IMR-90 (cell line): ENCODE measurements around the gene CHRM3. TPM values are rescaled to one million over a fixed set of nuclear protein-coding genes. Genes with fewer than 3 reads are reported as not detected.

Experiments
- ATAC-seq: fragments of 200-7000 bp; cut with Tn5 transposase; 2 replicates; pipeline ENCODE4 v1.9.1; 2020; ENCODE audit warnings: low read depth, mild to moderate bottlenecking, moderate library complexity
- BruUV-seq: library from RNA; stranded (reverse); fragments of 400-500 nt; replicated peaks from 2 replicates; lab custom pipeline; 2021; lab: Mats Ljungman, UMichigan
- CTCF ChIA-PET: fragments of 300-600 bp; formaldehyde crosslinking; extraction: SDS; loops from one replicate; lab custom pipeline; 2021; ENCODE audit warnings: antibody characterized with exemption; lab: Yijun Ruan, JAX
- POLR2A ChIA-PET: fragments of 300-600 bp; sonication (Branson Sonifier 250); formaldehyde crosslinking; loops from one replicate; lab custom pipeline; 2022; ENCODE audit warnings: antibody characterized with exemption; ENCODE audit not compliant: unreplicated experiment; lab: Charles Lee
- DNase-seq: peaks from one replicate; pipeline ENCODE4 v3.0.0; 2013
- H2AFZ ChIP-seq: replicated peaks from 2 replicates; pipeline ENCODE3; 2013; ENCODE audit warnings: low read length, mild to moderate bottlenecking; ENCODE audit not compliant: poor library complexity
- H2AK5ac ChIP-seq: 2 replicates; pipeline ENCODE4 v1.6.1; 2013; ENCODE audit warnings: low read depth, low read length, inconsistent platforms
- H2AK9ac ChIP-seq: replicated peaks from 2 replicates; pipeline ENCODE3; 2013; ENCODE audit warnings: mild to moderate bottlenecking, low read depth, low read length, moderate library complexity; ENCODE audit not compliant: poor library complexity
- H2BK120ac ChIP-seq: 2 replicates; pipeline ENCODE4 v1.6.1; 2013; ENCODE audit warnings: low read depth, low read length, inconsistent platforms
- H2BK15ac ChIP-seq: 3 replicates; pipeline ENCODE4 v1.6.1; 2013; ENCODE audit warnings: low read depth, low read length, inconsistent platforms
- H2BK20ac ChIP-seq: 2 replicates; pipeline ENCODE4 v1.6.1; 2013; ENCODE audit warnings: low read depth, mild to moderate bottlenecking, inconsistent platforms, low read length, moderate library complexity
- H2BK5ac ChIP-seq: 2 replicates; pipeline ENCODE4 v1.6.1; 2013; ENCODE audit warnings: mild to moderate bottlenecking, low read depth, low read length, inconsistent platforms; ENCODE audit not compliant: poor library complexity, severe bottlenecking
- H3K14ac ChIP-seq: replicated peaks from 2 replicates; pipeline ENCODE4 v1.6.1; 2013; ENCODE audit warnings: low read depth, low read length, inconsistent platforms
- H3K18ac ChIP-seq: 2 replicates; pipeline ENCODE4 v1.6.1; 2013; ENCODE audit warnings: low read depth, low read length, control low read depth
- H3K23ac ChIP-seq: 2 replicates; pipeline ENCODE4 v1.6.1; 2013; ENCODE audit warnings: low read depth, low read length, inconsistent platforms
- H3K27ac ChIP-seq: 2 replicates; pipeline ENCODE4 v1.5.1; 2013; ENCODE audit warnings: mild to moderate bottlenecking, control low read depth, low read length; ENCODE audit not compliant: insufficient read depth
- H3K27me3 ChIP-seq: 2 replicates; pipeline ENCODE4 v1.6.1; 2013; ENCODE audit warnings: low read length; ENCODE audit not compliant: control insufficient read depth, insufficient read depth
- H3K36me3 ChIP-seq: 2 replicates; pipeline ENCODE4 v1.6.1; 2013; ENCODE audit warnings: low read length, mixed read lengths; ENCODE audit not compliant: control insufficient read depth, insufficient read depth
- H3K4ac ChIP-seq: 2 replicates; pipeline ENCODE4 v1.6.1; 2013; ENCODE audit warnings: low read depth, low read length, inconsistent platforms
- H3K4me1 ChIP-seq: 2 replicates; pipeline ENCODE4 v1.6.1; 2013; ENCODE audit warnings: low read length, mixed read lengths; ENCODE audit not compliant: control insufficient read depth, insufficient read depth
- H3K4me2 ChIP-seq: 2 replicates; pipeline ENCODE4 v1.6.1; 2013; ENCODE audit warnings: low read depth, mild to moderate bottlenecking, control low read depth, low read length, moderate library complexity
- H3K4me3 ChIP-seq: 2 replicates; pipeline ENCODE4 v1.5.1; 2013; ENCODE audit warnings: low read depth, mild to moderate bottlenecking, control low read depth, low read length, moderate library complexity; ENCODE audit not compliant: insufficient read depth
- H3K56ac ChIP-seq: 2 replicates; pipeline ENCODE4 v1.6.1; 2013; ENCODE audit warnings: low read length, inconsistent platforms; ENCODE audit not compliant: insufficient read depth; ENCODE audit errors: extremely low read depth
- H3K79me1 ChIP-seq, 2 experiments: 2 replicates each; pipeline ENCODE4 v1.6.1; 2013; ENCODE audit warnings: low read length in 2 of 2, inconsistent platforms in 1 of 2, low read depth in 1 of 2
- H3K9ac ChIP-seq: 2 replicates; pipeline ENCODE4 v1.6.1; 2013; ENCODE audit warnings: low read depth, low read length, control low read depth
- H3K9me1 ChIP-seq: 2 replicates; pipeline ENCODE4 v1.6.1; 2013; ENCODE audit warnings: low read length, inconsistent platforms; ENCODE audit not compliant: insufficient read depth
- H3K9me3 ChIP-seq: 2 replicates; pipeline ENCODE4 v1.6.1; 2013; ENCODE audit warnings: low read length; ENCODE audit not compliant: control insufficient read depth, insufficient read depth
- H4K20me1 ChIP-seq: 2 replicates; pipeline ENCODE4 v1.6.1; 2013; ENCODE audit warnings: low read length, inconsistent platforms; ENCODE audit not compliant: insufficient read depth
- H4K5ac ChIP-seq: 2 replicates; pipeline ENCODE4 v1.6.1; 2013; ENCODE audit warnings: mild to moderate bottlenecking, low read depth, low read length, control low read depth
- H4K8ac ChIP-seq, 2 experiments: 2 replicates each; pipeline ENCODE4 v1.6.1; 2013; ENCODE audit warnings: low read depth in 2 of 2, low read length in 2 of 2, control low read depth in 1 of 2, inconsistent platforms in 1 of 2
- H4K91ac ChIP-seq: 2 replicates; pipeline ENCODE4 v1.6.1; 2013; ENCODE audit warnings: low read depth, low read length, inconsistent platforms; ENCODE audit not compliant: insufficient read depth
- CEBPB ChIP-seq: IDR thresholded peaks from 2 replicates; pipeline ENCODE4 v1.6.1; 2012; ENCODE audit warnings: low read depth, low read length, improper control_type of control experiment
- FOS ChIP-seq: fragments of 150-350 bp; IDR thresholded peaks from 2 replicates; pipeline ENCODE4 v1.6.1; 2016; ENCODE audit warnings: low read depth, low read length
- MAFK ChIP-seq: IDR thresholded peaks from 2 replicates; pipeline ENCODE4 v1.6.1; 2012; ENCODE audit warnings: low read depth, low read length, improper control_type of control experiment
- MXI1 ChIP-seq: IDR thresholded peaks from 2 replicates; pipeline ENCODE4 v1.6.1; 2012; ENCODE audit warnings: low read depth, mild to moderate bottlenecking, low read length, moderate library complexity, borderline replicate concordance
- RCOR1 ChIP-seq: IDR thresholded peaks from 2 replicates; pipeline ENCODE4 v1.6.1; 2012; ENCODE audit warnings: mild to moderate bottlenecking, low read length, improper control_type of control experiment; ENCODE audit not compliant: insufficient replicate concordance
- RFX5 ChIP-seq: IDR thresholded peaks from 2 replicates; pipeline ENCODE4 v1.8.0; 2012; ENCODE audit warnings: low read depth, mild to moderate bottlenecking, low read length, moderate library complexity
- WGBS, 2 experiments: methylation state at CpG; one replicate each; pipeline versions ENCODE4 v1.1.5 to v1.1.7; 2013; ENCODE audit warnings: missing lambda C conversion rate in 2 of 2; ENCODE audit not compliant: insufficient read length in 1 of 2; ENCODE audit errors: extremely low coverage in 2 of 2; 5-methylcytosine and 5-hydroxymethylcytosine counted together
- dilution Hi-C: fragments of 300-500 bp; cut with HindIII; formaldehyde crosslinking; loops from one replicate; pipeline ENCODE4 v1.14.3; 2018; ENCODE audit warnings: low sequenced_read_pairs; ENCODE audit not compliant: unreplicated experiment
- in situ Hi-C: fragments of 300-500 bp; cut with MboI; formaldehyde crosslinking; loops from 3 replicates; pipeline ENCODE4 v1.14.3; 2019; ENCODE audit warnings: low sequenced_read_pairs, inconsistent platforms, mixed read lengths
- intact Hi-C: fragments of 100-400 bp; cut with micrococcal nuclease; formaldehyde crosslinking; loops from 2 replicates; pipeline ENCODE4 v1.10.0; 2022
- polyA plus RNA-seq, 3 experiments: library from polyadenylated mRNA; depleted of rRNA; stranded (reverse); fragments of >200 nt; gene quantifications; 2 replicates each; pipeline ENCODE4 v1.2.3, GENCODE V29; 2012; ENCODE audit warnings: low replicate concordance in 1 of 3
- total RNA-seq: library from RNA; depleted of rRNA; stranded (reverse); fragments of >200 nt; gene quantifications from 2 replicates; pipeline ENCODE4 v1.2.3, GENCODE V29; 2012

CHRM3 gene
- total and polyA plus RNA-seq, 2 of the 4 experiments (the other 2 are of a cell fraction): not detected

DNA sequence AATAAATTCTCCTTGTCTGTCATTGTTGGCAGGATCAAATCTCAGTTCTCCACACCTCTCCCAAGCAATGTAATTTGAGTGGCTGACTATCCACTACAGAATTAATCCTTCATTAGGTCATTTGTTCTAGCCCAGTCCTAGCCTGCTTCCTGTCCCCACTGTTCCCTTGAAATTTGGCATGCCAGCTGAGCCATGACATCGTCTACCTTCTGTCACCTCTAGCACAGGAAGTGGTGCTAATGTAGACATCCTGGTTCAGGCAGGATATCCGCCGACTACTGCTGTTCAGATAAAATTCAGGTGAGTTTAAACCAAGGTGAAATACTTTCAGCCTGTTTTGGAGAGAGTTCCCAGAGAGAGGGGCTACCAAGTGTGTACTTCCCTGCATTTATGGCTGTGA is 5.9 kb downstream of the CHRM3 start:
- Histone ChIP-seq H3K4ac (no peak overlapping the region), H3K4me2 (no peak overlapping the region), H3K36me3 (no peaks in the 10 kb centered on the region), H3K56ac (no peak overlapping the region), H2BK20ac (no peak overlapping the region), H3K18ac (no peak overlapping the region), H4K8ac (no peak overlapping the region), H3K4me3 (no peak overlapping the region), H3K27ac (no peak overlapping the region), H3K9ac (no peak overlapping the region), H3K9me3 (peaks cover 12% of the 10 kb centered on the region), H2AFZ (no peak overlapping the region), H4K91ac (no peak overlapping the region), H3K79me1 (no peaks in the 10 kb centered on the region), H3K23ac (no peak overlapping the region), H2BK15ac (no peak overlapping the region), H2BK120ac (no peak overlapping the region), H2AK9ac (no peak overlapping the region), H4K20me1 (no peaks in the 10 kb centered on the region), H2AK5ac (no peak overlapping the region), H2BK5ac (no peak overlapping the region), H3K4me1 (no peaks in the 10 kb centered on the region), H3K14ac (no peak overlapping the region), H3K9me1 (no peaks in the 10 kb centered on the region), H4K5ac (no peak overlapping the region), H3K27me3 (peaks cover 4% of the 10 kb centered on the region; the same call in 1 of the 2 replicates)
- in situ Hi-C loops: no loop called here
- dilution Hi-C loops: no loop called here
- ChIA-PET CTCF (no interaction called here), POLR2A (no interaction called here)
- WGBS, 2 experiments: no CpG with 5 or more reads among the region's 3 CpGs
- intact Hi-C loops: no loop called here
- ATAC-seq (no peak), DNase-seq (no peak)
- no TSS peak for BruUV-seq
- no peak for TF ChIP-seq RFX5
- TF ChIP-seq FOS: no peak
- no peak for TF ChIP-seq MAFK
- TF ChIP-seq RCOR1: no peak
- no peak for TF ChIP-seq CEBPB
- no peak for TF ChIP-seq MXI1
